HEK293 (cell line): ENCODE measurements around the gene BTF3.

Experiments
- CTCF ChIA-PET: fragments of 350-600 bp; formaldehyde crosslinking; extraction: SDS; loops from one replicate; lab custom pipeline; 2021; ENCODE audit warnings: antibody characterized with exemption; lab: Yijun Ruan, JAX
- POLR2A ChIA-PET: fragments of 300-600 bp; formaldehyde crosslinking; extraction: SDS; loops from one replicate; lab custom pipeline; 2020; ENCODE audit warnings: antibody characterized with exemption, inconsistent platforms; lab: Yijun Ruan, JAX
- H3K27ac ChIP-seq: fragments of 200-500 bp; sonication (Bioruptor generic); 2 replicates; pipeline ENCODE4 v1.5.1; 2014; ENCODE audit warnings: low read depth, low read length, control low read depth, inconsistent platforms; ENCODE audit errors: extremely low read depth
- H3K36me3 ChIP-seq, 2 experiments: fragments of 200-500 bp in 1 of 2; sonication (Bioruptor generic) in 1 of 2; 1 replicate in 1 of 2; 2 replicates in 1 of 2; pipeline ENCODE4 v1.5.1; 2014 to 2017; ENCODE audit warnings: inconsistent platforms in 2 of 2, low read length in 2 of 2; ENCODE audit not compliant: control insufficient read depth in 2 of 2, insufficient read depth in 1 of 2
- H3K4me1 ChIP-seq: fragments of 200-500 bp; sonication (Bioruptor generic); 2 replicates; pipeline ENCODE4 v1.5.1; 2014; ENCODE audit warnings: mild to moderate bottlenecking, low read length, inconsistent platforms; ENCODE audit not compliant: control insufficient read depth, insufficient read depth
- H3K4me3 ChIP-seq: 2 replicates; pipeline ENCODE4 v1.5.1; 2011; ENCODE audit warnings: low read depth, mild to moderate bottlenecking, control low read depth, low read length, moderate library complexity
- H3K9me3 ChIP-seq: fragments of 200-500 bp; sonication (Bioruptor generic); 2 replicates; pipeline ENCODE4 v1.5.1; 2014; ENCODE audit warnings: low read depth, low read length, inconsistent platforms; ENCODE audit not compliant: control insufficient read depth, insufficient read depth
- GFI1B ChIP-seq: fragments of 450-650 bp; formaldehyde crosslinking; IDR thresholded peaks from 2 replicates; pipeline ENCODE4 v1.5.1; 2016; ENCODE audit warnings: missing biosample characterization, missing genetic modification characterization
- GLI2 ChIP-seq: fragments of 450-650 bp; formaldehyde crosslinking; IDR thresholded peaks from 2 replicates; pipeline ENCODE4; 2017; ENCODE audit warnings: missing biosample characterization, missing genetic modification characterization, low read depth, borderline replicate concordance
- GLI4 ChIP-seq: fragments of 450-650 bp; formaldehyde crosslinking; IDR thresholded peaks from 2 replicates; pipeline ENCODE4 v1.5.1; 2016; ENCODE audit warnings: missing biosample characterization, missing genetic modification characterization
- OVOL3 ChIP-seq: fragments of 450-650 bp; formaldehyde crosslinking; IDR thresholded peaks from 2 replicates; pipeline ENCODE4 v1.5.1; 2016; ENCODE audit warnings: missing biosample characterization, missing genetic modification characterization
- SCRT1 ChIP-seq: fragments of 450-650 bp; formaldehyde crosslinking; IDR thresholded peaks from 2 replicates; pipeline ENCODE4 v1.5.1; 2016; ENCODE audit warnings: missing biosample characterization, missing genetic modification characterization, borderline replicate concordance
- SCRT2 ChIP-seq: fragments of 450-650 bp; formaldehyde crosslinking; IDR thresholded peaks from 2 replicates; pipeline ENCODE4 v1.5.1; 2016; ENCODE audit warnings: missing biosample characterization, missing genetic modification characterization
- SETDB1 ChIP-seq: IDR thresholded peaks from one replicate; pipeline ENCODE4 v1.6.1; 2017; ENCODE audit warnings: mild to moderate bottlenecking, low read length, moderate library complexity, mixed read lengths; ENCODE audit not compliant: insufficient read length
- SP3 ChIP-seq: fragments of 450-650 bp; formaldehyde crosslinking; IDR thresholded peaks from 2 replicates; pipeline ENCODE4 v1.5.1; 2016; ENCODE audit warnings: missing biosample characterization, missing genetic modification characterization
- YY1 ChIP-seq: fragments of 450-650 bp; formaldehyde crosslinking; IDR thresholded peaks from 2 replicates; pipeline ENCODE4 v1.5.1; 2018; ENCODE audit warnings: missing biosample characterization, missing genetic modification characterization
- ZNF10 ChIP-seq: fragments of 450-650 bp; formaldehyde crosslinking; IDR thresholded peaks from 2 replicates; pipeline ENCODE4 v1.5.1; 2017; ENCODE audit warnings: missing biosample characterization, missing genetic modification characterization
- ZNF214 ChIP-seq: fragments of 450-650 bp; formaldehyde crosslinking; IDR thresholded peaks from 2 replicates; pipeline ENCODE4 v1.5.1; 2017; ENCODE audit warnings: missing biosample characterization, mild to moderate bottlenecking, missing genetic modification characterization, borderline replicate concordance
- ZNF473 ChIP-seq: fragments of 450-650 bp; formaldehyde crosslinking; IDR thresholded peaks from 2 replicates; pipeline ENCODE4 v1.5.1; 2017; ENCODE audit warnings: missing biosample characterization, missing genetic modification characterization
- ZNF513 ChIP-seq: fragments of 450-650 bp; IDR thresholded peaks from 2 replicates; pipeline ENCODE4 v1.5.1; 2018; ENCODE audit warnings: missing biosample characterization, missing genetic modification characterization
- ZNF560 ChIP-seq: fragments of 450-650 bp; formaldehyde crosslinking; IDR thresholded peaks from 2 replicates; pipeline ENCODE4 v1.5.1; 2017; ENCODE audit warnings: missing biosample characterization, missing genetic modification characterization, borderline replicate concordance
- ZNF580 ChIP-seq: fragments of 450-650 bp; formaldehyde crosslinking; IDR thresholded peaks from 2 replicates; pipeline ENCODE4 v1.5.1; 2016; ENCODE audit warnings: missing biosample characterization, missing genetic modification characterization
- ZNF600 ChIP-seq: fragments of 450-650 bp; formaldehyde crosslinking; IDR thresholded peaks from 2 replicates; pipeline ENCODE4 v1.5.1; 2016; ENCODE audit warnings: missing biosample characterization, missing genetic modification characterization
- ZNF610 ChIP-seq: fragments of 450-650 bp; formaldehyde crosslinking; IDR thresholded peaks from 2 replicates; pipeline ENCODE4 v1.5.1; 2016; ENCODE audit warnings: missing biosample characterization, missing genetic modification characterization, borderline replicate concordance
- ZNF645 ChIP-seq: fragments of 450-650 bp; formaldehyde crosslinking; IDR thresholded peaks from 2 replicates; pipeline ENCODE4; 2016; ENCODE audit warnings: missing biosample characterization, missing genetic modification characterization
- ZNF654 ChIP-seq: fragments of 450-650 bp; formaldehyde crosslinking; IDR thresholded peaks from 2 replicates; pipeline ENCODE4 v1.5.1; 2016; ENCODE audit warnings: low read depth, missing biosample characterization, missing genetic modification characterization
- ZNF843 ChIP-seq: fragments of 450-650 bp; formaldehyde crosslinking; IDR thresholded peaks from 2 replicates; pipeline ENCODE4 v1.5.1; 2016; ENCODE audit warnings: missing biosample characterization, missing genetic modification characterization
- ZXDB ChIP-seq: fragments of 450-650 bp; formaldehyde crosslinking; IDR thresholded peaks from 2 replicates; pipeline ENCODE4 v1.5.1; 2016; ENCODE audit warnings: missing biosample characterization, missing genetic modification characterization
- TF ChIP-seq, protein P1 (sequence below): fragments of 450-650 bp; formaldehyde crosslinking; conservative IDR thresholded peaks from 2 replicates; pipeline ENCODE4 v1.5.1; 2016; ENCODE audit warnings: low read depth, missing biosample characterization, missing genetic modification characterization

BTF3 gene

GRCh38 chr5:73482383-73483136 is 15.7 kb upstream of the BTF3 start:
- no peaks in the 10 kb centered on the region for H3K36me3 ChIP-seq
- H3K4me1 ChIP-seq = no peaks in the 10 kb centered on the region
- ChIA-PET CTCF (interaction anchor here (0.9 to 1.4 kb wide), 3 partner anchors 14 to 1713 kb away, joined by 3 to 5 read pairs (median 4); no protein-coding TSS in a partner anchor), POLR2A (interaction anchor here (1.5 kb wide), 1 partner anchor 16 kb away, joined by 4 read pairs; the partner anchor contains the start of gene BTF3)
- no peak overlapping the region for H3K4me3 ChIP-seq
- no peak overlapping the region for H3K27ac ChIP-seq
- TF ChIP-seq SCRT1 (tag by site-specific recombination) (peak; percentile 90), GLI2 (tag by site-specific recombination) (no peak), SCRT2 (tag by site-specific recombination) (peak; percentile 97), ZNF645 (tag by site-specific recombination) (no peak), ZNF10 (tag by site-specific recombination) (no peak), ZNF600 (peak; percentile 34; the same call in 1 of the 2 replicates)
- H3K9me3 ChIP-seq = no peaks in the 10 kb centered on the region

DNA sequence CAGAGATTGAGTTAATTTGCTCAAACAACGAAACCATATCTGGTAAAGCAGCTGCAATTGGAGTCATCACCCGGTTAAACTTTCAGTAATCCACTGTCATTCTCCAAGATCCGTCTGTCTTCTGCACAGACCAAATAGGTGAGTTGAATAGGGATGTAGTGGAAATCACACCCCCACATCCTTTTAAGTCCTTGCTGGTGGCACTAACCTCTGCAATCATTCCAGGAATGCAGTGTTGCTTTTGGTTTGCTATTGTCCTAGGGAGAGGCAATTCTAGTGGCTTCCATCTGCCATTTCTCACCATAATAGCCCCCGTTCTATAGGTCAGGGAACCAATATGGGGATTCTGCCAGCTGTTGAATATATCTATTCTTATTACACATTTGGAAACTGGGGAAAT is 14.6 kb upstream of the BTF3 start:
- Histone ChIP-seq H3K4me1 (no peaks in the 10 kb centered on the region), H3K4me3 (no peak overlapping the region), H3K9me3 (no peaks in the 10 kb centered on the region), H3K36me3 (no peaks in the 10 kb centered on the region), H3K27ac (no peak overlapping the region)
- ChIA-PET CTCF (interaction anchor here (1.2 to 1.4 kb wide), 2 partner anchors 13 to 1714 kb away, joined by 4 to 5 read pairs; no protein-coding TSS in a partner anchor), POLR2A (no interaction called here)
- TF ChIP-seq ZNF843 (tag by site-specific recombination) (no peak), SETDB1 (no peak), OVOL3 (tag by site-specific recombination) (no peak)

DNA sequence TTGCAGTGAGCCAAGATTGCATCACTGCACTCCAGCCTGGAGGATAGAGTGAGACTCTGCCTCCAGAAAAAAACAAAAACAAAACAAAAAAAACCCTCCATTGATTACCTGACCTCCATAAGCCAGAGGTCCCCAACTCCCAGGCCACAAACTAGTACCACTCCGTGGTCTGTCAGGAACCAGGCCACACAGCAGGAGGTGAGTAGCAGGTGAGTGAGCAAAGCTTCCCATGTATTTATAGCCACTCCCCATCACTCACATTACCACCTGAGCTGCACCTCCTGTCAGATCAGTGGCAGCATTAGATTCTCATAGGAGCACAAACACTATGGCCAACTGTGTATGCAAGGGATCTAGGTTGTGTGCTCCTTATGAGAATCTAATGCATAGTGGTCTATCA is 13.7 kb upstream of the BTF3 start:
- H3K36me3 ChIP-seq = no peaks in the 10 kb centered on the region
- TF ChIP-seq ZNF610 (peak; percentile 97), ZXDB (no peak)
- TF ChIP-seq, all 188 proteins: peak for 1
- Histone ChIP-seq H3K27ac (no peak overlapping the region), H3K9me3 (no peaks in the 10 kb centered on the region), H3K4me3 (no peak overlapping the region), H3K4me1 (no peaks in the 10 kb centered on the region)
- ChIA-PET POLR2A (interaction anchor here (1.0 kb wide), 1 partner anchor 12 kb away, joined by 3 read pairs; no protein-coding TSS in a partner anchor), CTCF (no interaction called here)

DNA sequence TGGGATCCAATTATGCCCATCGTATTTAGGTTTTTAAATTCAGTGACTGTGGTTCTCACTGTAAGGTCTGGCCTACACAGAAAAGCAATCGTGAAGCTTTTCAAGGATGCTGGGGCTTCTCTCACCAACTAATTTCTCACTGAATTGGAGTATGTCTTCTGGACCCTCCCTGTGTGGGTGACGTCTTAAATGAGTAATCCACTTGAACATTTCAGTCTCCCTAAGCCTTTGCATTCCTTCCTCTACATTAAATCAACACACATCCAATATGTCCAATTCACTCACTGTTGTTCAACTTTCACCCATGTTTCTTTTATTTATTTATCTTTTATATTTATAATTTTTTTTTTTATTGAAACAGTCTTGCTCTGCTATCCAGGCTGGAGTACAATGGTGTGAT is 12.5 kb upstream of the BTF3 start:
- POLR2A ChIA-PET = interaction anchor here (1.7 kb wide), 1 partner anchor 13 kb away, joined by 5 read pairs; the partner anchor contains the start of gene BTF3
- CTCF ChIA-PET = interaction anchor here (0.6 kb wide), 1 partner anchor 30 kb away, joined by 5 read pairs; no protein-coding TSS in a partner anchor
- no peaks in the 10 kb centered on the region for H3K9me3 ChIP-seq
- no peaks in the 10 kb centered on the region for H3K4me1 ChIP-seq
- H3K36me3 ChIP-seq = no peaks in the 10 kb centered on the region
- no peak overlapping the region for H3K27ac ChIP-seq
- no peak overlapping the region for H3K4me3 ChIP-seq
- TF ChIP-seq ZNF473 (no peak), YY1 (tag by site-specific recombination) (no peak), SP3 (tag by site-specific recombination) (no peak), ZNF654 (no peak), ZNF513 (tag by site-specific recombination) (no peak), ZNF560 (no peak), ZNF580 (tag by site-specific recombination) (no peak), GLI4 (tag by site-specific recombination) (no peak), GFI1B (no peak), ZNF214 (tag by site-specific recombination) (no peak)
- TF ChIP-seq, protein P1, sequence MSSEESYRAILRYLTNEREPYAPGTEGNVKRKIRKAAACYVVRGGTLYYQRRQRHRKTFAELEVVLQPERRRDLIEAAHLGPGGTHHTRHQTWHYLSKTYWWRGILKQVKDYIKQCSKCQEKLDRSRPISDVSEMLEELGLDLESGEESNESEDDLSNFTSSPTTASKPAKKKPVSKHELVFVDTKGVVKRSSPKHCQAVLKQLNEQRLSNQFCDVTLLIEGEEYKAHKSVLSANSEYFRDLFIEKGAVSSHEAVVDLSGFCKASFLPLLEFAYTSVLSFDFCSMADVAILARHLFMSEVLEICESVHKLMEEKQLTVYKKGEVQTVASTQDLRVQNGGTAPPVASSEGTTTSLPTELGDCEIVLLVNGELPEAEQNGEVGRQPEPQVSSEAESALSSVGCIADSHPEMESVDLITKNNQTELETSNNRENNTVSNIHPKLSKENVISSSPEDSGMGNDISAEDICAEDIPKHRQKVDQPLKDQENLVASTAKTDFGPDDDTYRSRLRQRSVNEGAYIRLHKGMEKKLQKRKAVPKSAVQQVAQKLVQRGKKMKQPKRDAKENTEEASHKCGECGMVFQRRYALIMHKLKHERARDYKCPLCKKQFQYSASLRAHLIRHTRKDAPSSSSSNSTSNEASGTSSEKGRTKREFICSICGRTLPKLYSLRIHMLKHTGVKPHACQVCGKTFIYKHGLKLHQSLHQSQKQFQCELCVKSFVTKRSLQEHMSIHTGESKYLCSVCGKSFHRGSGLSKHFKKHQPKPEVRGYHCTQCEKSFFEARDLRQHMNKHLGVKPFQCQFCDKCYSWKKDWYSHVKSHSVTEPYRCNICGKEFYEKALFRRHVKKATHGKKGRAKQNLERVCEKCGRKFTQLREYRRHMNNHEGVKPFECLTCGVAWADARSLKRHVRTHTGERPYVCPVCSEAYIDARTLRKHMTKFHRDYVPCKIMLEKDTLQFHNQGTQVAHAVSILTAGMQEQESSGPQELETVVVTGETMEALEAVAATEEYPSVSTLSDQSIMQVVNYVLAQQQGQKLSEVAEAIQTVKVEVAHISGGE (tag by site-specific recombination) = no peak
